ENCODE results near the gene COPG2. TPM values are rescaled to one million over a fixed set of nuclear protein-coding genes. Genes with fewer than 3 reads are reported as not detected.
"Not testable (repeated sequence)": the region's sequence is repeated elsewhere in the genome, so short reads cannot be mapped to it uniquely, and the experiment has no call there.

COPG2 gene
- total and polyA plus RNA-seq, 2 experiments from 2014 or later, result 7.0 to 35.1 TPM

DNA sequence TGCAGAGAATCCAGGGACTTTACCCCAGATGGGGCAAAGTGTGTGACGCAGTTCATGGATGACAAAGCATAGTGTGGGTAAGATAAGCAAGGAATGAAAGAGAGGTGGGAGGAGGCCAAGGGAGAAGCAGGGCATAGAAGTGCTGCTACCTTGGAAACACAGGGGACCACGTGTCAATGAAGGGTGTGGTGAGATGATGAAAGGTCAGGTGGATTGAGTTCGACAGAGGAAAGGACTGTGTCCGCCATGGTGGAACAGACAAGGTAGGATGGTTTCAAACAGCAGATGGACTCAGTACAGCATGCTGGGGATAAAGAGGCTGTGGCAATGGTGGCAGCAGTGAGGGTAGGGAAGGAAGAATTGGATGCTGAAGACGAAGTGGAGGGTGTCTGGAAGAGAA, 143.9 kb downstream of the COPG2 start:
- H3K36me3 ChIP-seq, result peaks cover 2% of the 10 kb centered on the region
- no peak overlapping the region for H3K27ac ChIP-seq
- H3K4me3 ChIP-seq, result no peak overlapping the region
- H3K4me1 ChIP-seq (ENCODE audit: low read depth), result no peaks in the 10 kb centered on the region
- TF ChIP-seq, protein P1, sequence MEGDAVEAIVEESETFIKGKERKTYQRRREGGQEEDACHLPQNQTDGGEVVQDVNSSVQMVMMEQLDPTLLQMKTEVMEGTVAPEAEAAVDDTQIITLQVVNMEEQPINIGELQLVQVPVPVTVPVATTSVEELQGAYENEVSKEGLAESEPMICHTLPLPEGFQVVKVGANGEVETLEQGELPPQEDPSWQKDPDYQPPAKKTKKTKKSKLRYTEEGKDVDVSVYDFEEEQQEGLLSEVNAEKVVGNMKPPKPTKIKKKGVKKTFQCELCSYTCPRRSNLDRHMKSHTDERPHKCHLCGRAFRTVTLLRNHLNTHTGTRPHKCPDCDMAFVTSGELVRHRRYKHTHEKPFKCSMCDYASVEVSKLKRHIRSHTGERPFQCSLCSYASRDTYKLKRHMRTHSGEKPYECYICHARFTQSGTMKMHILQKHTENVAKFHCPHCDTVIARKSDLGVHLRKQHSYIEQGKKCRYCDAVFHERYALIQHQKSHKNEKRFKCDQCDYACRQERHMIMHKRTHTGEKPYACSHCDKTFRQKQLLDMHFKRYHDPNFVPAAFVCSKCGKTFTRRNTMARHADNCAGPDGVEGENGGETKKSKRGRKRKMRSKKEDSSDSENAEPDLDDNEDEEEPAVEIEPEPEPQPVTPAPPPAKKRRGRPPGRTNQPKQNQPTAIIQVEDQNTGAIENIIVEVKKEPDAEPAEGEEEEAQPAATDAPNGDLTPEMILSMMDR (IDR thresholded peaks at IDR 0.05; ENCODE audit: low read depth, low read length), result no peak
- no peaks in the 10 kb centered on the region for H3K9me3 ChIP-seq (ENCODE audit: low read depth)
- no peak for DNase-seq (ENCODE audit: low read depth in 1 of 2, low spot score in 1 of 2)
- no peaks in the 10 kb centered on the region for H3K27me3 ChIP-seq

DNA sequence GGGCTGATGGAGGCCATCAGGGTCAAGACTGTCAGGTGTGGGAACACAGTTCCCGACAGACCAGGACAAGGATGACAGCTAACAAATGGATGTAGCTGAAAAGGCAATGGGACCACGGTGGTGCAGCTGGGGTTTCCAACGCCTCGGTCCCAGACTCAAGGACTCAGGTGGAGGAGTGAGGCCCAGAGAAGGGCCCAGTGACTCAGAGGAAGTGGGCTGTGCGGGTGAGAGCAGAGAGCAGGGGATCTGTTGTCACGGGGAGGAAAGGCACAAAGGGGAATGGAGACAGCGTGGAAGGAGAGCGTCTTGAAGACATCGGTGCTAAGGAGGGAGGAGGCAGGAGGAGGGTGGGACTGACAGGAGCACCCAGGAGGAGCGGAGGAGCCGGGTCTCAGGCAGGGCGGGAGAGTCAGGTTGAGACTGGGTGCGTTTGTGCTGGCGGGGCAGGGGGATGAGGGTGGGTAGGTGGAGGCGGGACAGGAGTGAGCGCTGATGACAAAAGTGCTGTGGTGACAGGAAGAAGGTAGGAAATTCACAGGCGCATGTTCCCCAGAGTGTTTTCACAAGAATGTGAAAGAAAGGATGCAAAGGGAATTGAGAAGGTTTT, 144.9 kb downstream of the COPG2 start:
- not testable (repeated sequence) for H3K4me1 ChIP-seq (ENCODE audit: low read depth); H3K4me3 ChIP-seq; DNase-seq (ENCODE audit: low read depth in 1 of 2, low spot score in 1 of 2); H3K27me3 ChIP-seq; H3K36me3 ChIP-seq; H3K9me3 ChIP-seq (ENCODE audit: low read depth); H3K27ac ChIP-seq

DNA sequence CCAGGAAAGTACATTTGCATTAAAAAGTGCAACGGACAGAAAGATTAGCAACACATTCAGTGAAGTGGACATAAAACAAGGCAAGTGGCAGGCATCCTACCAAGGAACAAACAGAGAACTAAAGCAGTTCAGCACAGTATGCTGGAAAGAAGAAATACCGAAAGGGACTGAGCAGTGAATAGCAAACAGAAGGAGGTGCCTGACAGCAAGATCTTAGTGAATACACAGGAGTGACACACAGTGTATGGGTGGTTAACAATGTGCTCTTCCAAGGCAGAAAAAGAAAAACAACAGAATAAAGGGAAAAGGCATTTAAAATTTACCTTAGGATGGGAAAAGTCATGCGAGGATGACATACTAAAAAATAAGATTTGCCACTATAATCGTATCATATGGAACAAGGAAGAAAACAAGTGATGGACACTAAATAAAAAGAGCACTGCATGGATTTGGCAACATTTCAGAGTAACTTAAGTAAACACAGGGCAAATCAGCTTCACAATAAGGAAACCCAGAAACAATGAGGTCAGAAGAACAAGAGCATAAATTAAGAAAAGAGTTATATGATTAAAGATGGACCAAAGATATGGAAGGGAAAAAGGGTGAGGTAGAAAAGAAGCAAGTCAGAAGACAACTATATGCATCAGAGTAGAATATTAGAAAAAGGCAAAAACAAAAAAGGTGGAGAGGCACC, 147.1 kb downstream of the COPG2 start:
- Histone ChIP-seq H3K9me3 (ENCODE audit: low read depth) (no peaks in the 10 kb centered on the region), H3K27me3 (no peaks in the 10 kb centered on the region), H3K4me3 (no peak overlapping the region), H3K4me1 (ENCODE audit: low read depth) (no peaks in the 10 kb centered on the region), H3K36me3 (peaks cover 2% of the 10 kb centered on the region), H3K27ac (no peak overlapping the region)
- TF ChIP-seq, protein P1 (IDR thresholded peaks at IDR 0.05; ENCODE audit: low read depth, low read length), result no peak
- no peak for DNase-seq (ENCODE audit: low read depth in 1 of 2, low spot score in 1 of 2)

DNA sequence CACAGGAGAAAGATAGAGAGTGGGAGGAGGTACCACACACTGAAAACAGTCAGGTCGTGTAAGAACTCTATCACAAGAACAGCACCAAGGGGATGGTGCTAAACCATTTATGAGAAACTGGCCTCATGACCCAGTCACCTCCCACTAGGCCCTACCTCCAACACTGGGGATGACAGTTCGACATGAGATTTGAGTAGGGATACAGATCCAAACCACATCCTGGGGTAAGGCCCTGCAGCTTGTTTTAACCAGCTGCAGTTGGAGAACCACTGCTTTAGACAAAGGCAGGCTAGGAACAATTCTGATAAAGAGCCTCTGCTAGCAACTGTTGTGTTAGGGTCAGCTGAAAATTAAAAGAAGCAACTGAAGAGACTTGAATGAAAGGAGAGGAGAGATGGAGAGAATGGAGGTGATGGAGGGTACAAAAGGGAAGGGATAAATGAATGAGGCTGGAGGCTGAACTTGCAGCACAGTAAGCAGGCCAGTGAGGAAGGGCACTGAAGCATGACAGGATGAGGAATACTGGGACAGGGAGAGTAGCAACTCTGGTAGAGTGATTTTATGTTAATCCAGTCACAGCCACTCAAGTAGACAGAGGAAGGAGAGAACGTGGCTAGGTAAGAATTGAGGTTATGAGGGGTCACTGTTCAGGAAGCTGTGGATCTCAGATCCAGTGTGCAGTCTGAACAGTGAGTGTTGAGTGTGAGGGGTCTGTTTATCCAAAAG, 153.1 kb downstream of the COPG2 start:
- Histone ChIP-seq H3K27ac (no peak overlapping the region), H3K36me3 (no peaks in the 10 kb centered on the region), H3K9me3 (ENCODE audit: low read depth) (no peaks in the 10 kb centered on the region), H3K27me3 (no peaks in the 10 kb centered on the region), H3K4me3 (no peak overlapping the region), H3K4me1 (ENCODE audit: low read depth) (peaks cover 3% of the 10 kb centered on the region)
- TF ChIP-seq, protein P1 (IDR thresholded peaks at IDR 0.05; ENCODE audit: low read depth, low read length), result no peak
- DNase-seq (ENCODE audit: low read depth in 1 of 2, low spot score in 1 of 2), result no peak

DNA sequence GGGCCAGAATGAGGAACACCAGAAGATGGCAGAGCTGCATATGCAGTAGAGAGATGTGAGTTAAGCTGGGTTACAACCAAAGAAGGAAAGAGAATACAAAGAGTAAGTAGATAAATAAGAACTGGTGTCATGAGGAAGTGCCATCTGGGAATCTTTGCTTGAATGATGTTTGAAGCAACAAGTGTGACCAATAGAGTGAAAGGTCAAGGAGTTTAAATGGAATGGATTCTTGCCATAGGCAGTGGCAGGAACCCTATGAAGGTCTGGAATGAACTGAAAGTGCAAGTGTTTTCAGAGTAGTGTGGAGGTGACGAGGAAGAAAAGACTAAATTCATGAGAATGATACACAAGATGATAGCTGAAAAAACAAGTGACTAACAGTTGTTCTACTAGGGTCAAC, 155.1 kb downstream of the COPG2 start:
- no peaks in the 10 kb centered on the region for H3K27me3 ChIP-seq
- no peaks in the 10 kb centered on the region for H3K9me3 ChIP-seq (ENCODE audit: low read depth)
- H3K27ac ChIP-seq, result no peak overlapping the region
- no peak for DNase-seq (ENCODE audit: low read depth in 1 of 2, low spot score in 1 of 2)
- peaks cover 15% of the 10 kb centered on the region for H3K4me1 ChIP-seq (ENCODE audit: low read depth)
- TF ChIP-seq, protein P1 (IDR thresholded peaks at IDR 0.05; ENCODE audit: low read depth, low read length), result no peak
- no peaks in the 10 kb centered on the region for H3K36me3 ChIP-seq
- H3K4me3 ChIP-seq, result no peak overlapping the region

DNA sequence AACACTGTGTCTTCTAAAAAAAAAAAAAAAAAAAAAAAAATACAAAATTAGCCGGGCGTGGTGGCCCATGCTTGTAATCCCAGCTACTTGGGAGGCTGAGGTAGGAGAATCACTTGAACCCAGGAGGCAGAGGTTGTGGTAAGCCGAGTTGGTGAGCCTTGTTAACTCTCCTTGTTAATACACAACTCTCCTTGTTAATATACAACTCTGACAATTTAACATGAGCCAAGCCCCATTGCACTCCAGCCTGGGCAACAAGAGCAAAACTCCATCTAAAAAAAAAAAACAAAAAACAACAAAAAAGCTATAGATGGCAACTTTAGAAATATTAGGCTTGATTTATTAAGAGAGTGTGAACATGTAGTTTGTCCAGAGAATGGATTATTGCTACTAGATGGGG, 156.5 kb downstream of the COPG2 start:
- not testable (repeated sequence) for H3K27ac ChIP-seq; DNase-seq (ENCODE audit: low read depth in 1 of 2, low spot score in 1 of 2); H3K36me3 ChIP-seq; H3K4me3 ChIP-seq; H3K27me3 ChIP-seq; H3K9me3 ChIP-seq (ENCODE audit: low read depth)
- H3K4me1 ChIP-seq (ENCODE audit: low read depth), result peaks cover 15% of the 10 kb centered on the region
